GM12873 (cell line): ENCODE data around the gene ATOSB.

Source experiments
- CTCF ChIP-seq: IDR thresholded peaks from 2 replicates; pipeline ENCODE4 v1.5.1; 2012; ENCODE audit warnings: low read depth, mild to moderate bottlenecking, moderate library complexity, low read length, control low read depth; ENCODE audit not compliant: insufficient read depth; ENCODE audit errors: missing control alignments

Gene ATOSB

DNA sequence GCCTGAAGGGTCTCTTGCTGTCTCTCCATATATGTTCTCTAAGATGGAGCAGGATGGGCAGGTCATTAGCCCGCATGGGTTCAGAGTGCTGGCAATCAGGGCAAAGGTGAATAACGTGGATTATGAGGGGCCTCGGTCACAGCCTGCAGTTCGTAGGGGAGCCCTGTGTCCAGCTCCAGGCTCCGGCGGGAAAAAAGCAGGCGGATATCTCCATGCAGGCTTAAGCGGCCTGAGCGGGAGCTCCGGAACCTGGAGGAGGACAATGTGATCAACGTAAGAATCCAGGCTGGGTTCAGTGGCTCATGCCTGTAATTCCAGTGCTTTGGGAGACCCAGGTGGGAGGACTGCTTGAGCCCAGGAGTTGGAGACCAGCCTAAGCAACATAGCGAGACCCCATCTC, 10.5 kb downstream of the ATOSB start:
- TF ChIP-seq CTCF: no peak

GRCh38 chr9:35104586-35104985, 11.1 kb downstream of the ATOSB start:
- no peak for TF ChIP-seq CTCF

GRCh38 chr9:35103660-35104191, 11.9 kb downstream of the ATOSB start:
- TF ChIP-seq CTCF: no peak

- no peak for TF ChIP-seq CTCF
These were observed 12.6 kb downstream of the ATOSB start, which contains the start of gene STOML2 for GRCh38 chr9:35102769-35103659. TSS of gene STOML2 (minus strand) at chr9:35103131. CDS start at chr9:35103094, 37 bp downstream.

GRCh38 chr9:35102465-35102768, 13.2 kb downstream of the ATOSB start:
- no peak for TF ChIP-seq CTCF

GRCh38 chr9:35097573-35097972, 18.1 kb downstream of the ATOSB start:
- TF ChIP-seq CTCF: no peak

DNA sequence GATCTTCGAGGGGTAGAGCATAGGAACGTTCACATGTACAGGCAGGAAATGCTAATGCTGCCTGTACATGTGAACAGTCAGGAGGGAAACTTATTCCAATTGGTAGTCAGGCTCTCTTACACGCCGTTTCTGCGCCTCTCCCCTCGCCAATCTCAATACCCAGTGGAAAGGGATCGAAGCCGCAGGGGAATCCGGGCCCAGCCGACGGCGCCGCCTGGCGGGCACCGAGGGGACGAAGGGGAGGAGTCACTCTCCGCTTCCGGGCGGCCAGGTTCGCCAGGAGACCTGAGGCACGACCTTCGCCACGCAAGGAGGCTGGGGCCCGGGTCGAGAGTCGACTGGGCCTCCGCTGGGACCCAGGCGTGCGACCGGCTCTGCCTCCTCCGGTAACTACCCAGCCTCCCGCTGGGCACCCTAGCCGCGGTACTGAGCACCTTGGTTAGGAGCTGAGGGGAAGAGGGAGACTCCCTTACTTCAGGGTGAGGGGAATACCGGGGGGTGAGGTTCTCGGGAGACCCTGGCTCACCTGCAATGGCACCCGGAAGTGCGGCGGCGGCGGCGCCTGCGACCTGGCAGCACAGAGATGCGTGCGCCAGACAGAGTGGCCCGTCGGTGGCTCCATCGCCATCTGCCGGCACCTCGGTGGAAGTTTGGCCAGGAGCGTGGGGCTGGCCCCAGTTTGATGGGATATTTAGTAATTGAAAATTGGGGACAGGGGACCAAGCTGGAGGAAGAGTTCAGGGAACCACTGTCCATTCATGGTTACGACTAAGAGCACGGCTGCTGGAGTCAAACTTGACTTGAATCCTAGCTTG, 19.4 kb downstream of the ATOSB start, which contains the start of gene PIGO:
Gene PIGO (minus strand): TSS at position 557 of the 815 bp plus-strand sequence. CDS start 1,026 bp downstream, outside the sequence.
- peak; percentile 91 for TF ChIP-seq CTCF
